Stimulated activated CD4-positive, alpha-beta T cell treated with anti-CD3 and anti-CD28 coated beads, TNF-alpha, amount 100 ng/mL, for 4 hours (primary cell): ENCODE measurements around the gene CDKAL1.

Experiments
- DNase-seq, 3 experiments: peaks; one replicate each; pipeline ENCODE4 v3.0.0-alpha.2; 2020; ENCODE audit warnings: low read depth in 3 of 3

Gene CDKAL1

DNA sequence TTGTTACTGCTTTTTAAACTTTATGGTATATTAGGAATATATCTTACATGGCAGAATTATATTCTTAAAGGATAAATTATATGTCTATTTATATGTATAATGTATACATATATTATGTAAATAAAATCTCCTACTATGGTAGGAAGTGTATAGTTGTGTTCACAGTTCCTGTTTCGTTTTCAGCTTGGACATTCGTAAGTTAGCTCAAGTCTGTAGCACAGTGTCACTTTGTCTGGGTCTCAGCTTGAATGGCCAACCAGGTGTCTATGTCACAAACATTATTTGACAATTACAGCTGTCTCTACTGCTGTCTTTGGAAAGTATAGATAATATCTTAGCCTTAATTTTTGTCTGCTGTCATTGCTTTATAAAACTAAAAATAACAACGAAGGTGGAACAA, 303.9 kb downstream of the CDKAL1 start:
- DNase-seq, result no peak

DNA sequence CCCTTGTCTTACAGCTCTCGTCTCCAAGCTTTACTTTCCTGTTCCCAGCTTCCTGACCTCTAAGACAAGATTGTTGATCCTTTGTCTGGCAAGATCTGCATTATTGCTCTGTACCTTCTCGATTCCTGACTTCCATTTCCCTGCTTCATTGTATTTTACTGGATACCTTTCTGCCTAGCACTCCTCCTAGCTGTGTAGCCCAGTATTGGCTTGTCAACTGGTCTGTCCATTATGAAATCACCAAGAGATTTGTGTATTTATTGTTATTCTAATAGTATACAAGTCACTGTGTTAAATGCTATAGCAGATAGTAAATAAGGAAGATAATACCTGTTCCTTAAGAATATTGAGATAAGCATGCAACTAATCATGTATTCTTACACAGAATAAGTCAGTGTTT, 305.4 kb downstream of the CDKAL1 start:
- no peak for DNase-seq

DNA sequence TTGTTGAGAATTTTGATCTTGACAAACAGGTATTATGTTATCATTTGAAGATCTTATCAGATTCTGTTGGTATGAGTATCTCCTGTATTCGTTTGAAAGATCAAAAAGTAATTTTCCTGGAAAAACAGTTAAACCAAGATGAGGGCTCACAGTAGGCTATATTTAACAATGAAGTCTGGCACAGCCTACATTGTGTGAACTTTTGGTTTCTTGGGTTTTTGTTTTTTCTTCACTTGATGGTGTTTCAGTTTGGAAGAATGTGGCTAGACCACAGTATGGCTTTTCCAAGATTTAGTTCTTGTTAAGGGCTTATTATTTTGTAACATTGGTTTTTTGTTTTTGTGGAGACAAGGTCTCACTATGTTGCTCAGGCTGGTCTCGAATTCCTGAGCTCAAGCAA, 306.4 kb downstream of the CDKAL1 start:
- DNase-seq, result no peak

DNA sequence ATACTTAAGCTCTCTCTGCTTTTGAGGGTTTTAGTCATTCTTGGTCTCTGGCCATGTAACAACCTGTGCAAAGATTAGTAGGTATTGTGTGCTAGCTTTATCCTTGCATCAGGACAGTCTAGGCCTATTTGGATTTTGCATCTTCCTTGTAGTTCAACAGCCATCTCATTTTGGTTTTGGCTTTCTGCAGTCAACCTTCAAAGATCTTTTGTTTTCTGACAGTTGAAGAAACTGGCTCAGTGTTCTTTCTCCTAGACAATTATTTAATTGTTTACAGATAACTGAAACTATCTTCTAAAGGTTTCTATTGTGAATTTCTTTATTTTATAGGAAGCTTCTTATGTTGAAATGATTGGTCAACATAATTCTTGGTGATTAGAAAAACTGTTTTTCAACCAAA, 307.5 kb downstream of the CDKAL1 start:
- no peak for DNase-seq

DNA sequence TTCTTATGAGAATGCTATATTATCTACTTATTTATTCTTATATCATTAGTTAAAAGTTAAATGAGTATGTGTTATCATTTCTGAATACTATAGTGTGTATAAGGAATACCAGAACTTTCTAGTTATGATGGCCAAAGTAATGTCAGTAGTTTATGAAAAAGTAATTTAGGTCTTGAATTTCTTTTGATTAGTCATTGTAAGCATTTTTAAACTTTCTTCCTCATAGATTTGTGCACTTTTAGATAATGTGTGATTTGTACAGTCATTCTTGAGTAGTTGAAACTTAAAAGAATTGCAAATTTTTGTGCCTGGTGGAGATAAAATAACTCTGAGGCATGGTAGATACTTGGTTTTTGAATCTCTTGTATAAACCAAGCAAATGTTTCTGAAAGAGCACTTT, 311.3 kb downstream of the CDKAL1 start:
- DNase-seq, result no peak

DNA sequence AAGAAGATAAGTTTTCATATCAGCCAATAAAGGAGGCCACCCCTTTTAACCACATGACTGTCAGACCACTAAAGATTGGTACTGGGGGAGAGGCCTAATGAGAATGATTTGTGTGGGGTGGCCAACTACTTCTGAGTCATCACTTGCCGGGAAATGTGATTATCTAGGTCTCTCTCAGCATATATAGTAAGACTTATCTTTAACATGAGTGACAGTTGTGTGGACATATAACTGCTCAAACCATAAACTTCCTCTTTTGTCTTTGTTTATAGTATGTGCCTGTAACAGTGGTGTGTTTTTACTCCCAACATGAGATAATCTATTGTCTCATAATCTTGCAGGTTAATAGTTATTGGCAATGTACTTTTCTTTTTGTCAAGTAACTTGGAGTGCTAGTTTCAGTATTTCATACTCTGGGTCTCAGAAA, 312.4 kb downstream of the CDKAL1 start:
- no peak for DNase-seq

DNA sequence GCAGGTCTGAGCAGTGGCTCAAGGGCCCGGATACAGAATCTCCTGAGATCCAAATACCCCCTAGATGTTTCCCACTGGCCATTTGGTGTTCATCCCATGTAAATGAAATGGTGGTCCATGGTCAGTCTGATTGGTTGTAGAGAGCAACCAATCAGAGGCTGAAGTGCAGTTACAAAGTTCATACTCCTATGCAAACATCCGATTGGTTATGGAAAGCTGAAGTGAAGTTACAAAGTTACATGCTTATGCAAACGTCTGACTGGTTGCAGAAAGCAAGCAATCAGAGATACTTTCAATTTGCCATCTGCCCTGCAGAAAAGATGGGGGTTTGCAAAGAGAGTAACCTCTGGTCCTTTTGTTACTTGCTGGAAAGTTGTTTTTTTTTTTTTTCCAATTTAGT, 313.6 kb downstream of the CDKAL1 start:
- DNase-seq, result no peak

DNA sequence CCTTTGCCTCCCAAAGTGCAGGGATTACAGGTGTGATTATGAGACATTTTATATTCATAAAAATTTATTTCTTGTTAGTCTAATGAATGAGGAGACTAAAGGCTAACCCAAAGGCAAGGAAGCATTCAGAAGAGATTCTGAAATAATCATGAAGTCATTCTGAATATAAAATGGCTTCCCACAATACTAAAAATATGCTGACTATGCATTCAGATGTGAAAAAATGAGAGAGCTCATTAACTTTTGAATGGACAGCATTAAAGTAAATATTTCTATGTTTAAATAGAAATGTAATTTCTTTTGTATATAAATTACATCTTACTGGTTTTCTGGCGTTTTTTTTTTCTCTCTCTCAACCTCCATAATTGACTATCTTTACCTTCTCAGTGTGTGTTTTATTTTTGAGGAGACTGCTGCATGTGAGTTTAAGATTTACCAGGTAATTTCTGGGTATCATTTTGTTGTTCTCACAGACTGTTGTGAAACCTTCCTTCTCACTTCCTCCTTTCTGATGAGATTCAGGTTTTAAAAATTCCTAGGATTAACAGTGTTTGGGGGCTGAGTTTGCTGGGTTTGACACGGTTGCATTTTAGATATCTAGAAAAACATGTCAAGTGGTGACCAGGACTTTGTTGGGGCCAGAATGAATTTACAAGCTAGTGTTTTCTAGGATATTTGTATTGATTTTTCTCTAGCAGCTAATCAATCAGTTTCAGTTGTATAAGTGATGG, 316.6 kb downstream of the CDKAL1 start:
- no peak for DNase-seq

DNA sequence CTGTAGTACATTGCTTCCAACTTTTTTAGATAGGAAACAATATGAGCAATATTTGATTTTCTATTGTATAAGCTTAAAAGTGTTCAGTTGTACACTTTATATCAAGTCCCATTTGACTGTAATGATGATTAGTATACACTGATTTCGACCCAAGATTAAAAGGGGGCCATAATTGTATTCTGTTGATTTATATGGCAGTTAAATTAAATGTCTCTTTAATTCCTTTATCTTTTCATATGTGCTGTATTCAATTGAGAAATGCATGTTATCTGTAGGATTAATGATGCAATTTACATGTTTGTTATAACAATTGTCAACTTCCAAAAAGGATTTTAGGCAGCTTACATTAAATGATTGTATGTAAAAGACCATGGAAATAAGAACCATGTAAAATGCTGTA, 317.5 kb downstream of the CDKAL1 start:
- DNase-seq, result no peak

DNA sequence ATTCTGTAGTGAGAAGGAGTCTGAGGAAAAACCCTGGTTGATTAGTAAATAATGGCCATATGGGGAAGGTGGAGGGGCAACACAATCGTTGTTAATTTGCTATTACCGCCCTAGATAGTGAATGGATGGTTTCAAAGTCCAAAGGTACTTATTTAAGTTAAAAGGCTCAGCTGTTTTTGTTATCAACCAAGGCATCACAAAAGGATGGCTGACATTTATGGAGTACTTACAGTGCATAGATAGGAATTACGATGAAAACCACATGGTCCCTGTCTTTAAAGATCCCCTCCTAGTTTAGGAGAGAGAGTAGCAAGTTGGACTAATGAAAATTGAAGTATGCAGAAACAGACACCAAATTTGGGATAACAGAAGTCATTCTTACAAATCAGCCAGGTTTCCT, 319.6 kb downstream of the CDKAL1 start:
- no peak for DNase-seq

DNA sequence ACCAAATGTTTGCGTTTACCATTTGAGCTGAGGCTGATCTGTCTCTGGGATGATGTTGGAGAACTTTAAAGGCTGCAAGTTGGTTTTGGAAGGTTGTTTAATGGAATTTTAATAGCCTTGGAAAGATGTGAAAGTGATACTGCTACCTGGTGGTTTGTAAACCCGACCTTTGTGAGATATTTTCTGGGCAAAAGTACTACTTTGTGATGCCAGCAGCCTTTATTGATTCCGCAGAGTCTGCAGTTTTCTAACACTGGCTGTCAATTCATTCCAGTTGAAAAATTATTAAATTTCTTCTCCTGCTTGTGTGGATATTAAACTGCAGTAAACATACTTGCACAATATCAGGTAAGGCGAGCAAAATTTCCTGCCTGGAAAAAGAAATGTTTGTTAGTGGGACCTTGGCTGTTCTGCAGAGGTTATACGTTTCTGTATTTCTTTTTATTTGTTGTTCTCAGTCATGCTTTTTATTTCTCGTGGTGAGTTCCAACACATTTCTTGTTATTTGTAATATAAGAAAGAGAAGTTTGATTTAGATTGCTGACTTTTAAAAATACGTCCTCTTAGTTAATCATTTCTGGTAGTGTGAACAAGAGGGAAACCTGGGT, 322.5 kb downstream of the CDKAL1 start:
- no peak for DNase-seq

DNA sequence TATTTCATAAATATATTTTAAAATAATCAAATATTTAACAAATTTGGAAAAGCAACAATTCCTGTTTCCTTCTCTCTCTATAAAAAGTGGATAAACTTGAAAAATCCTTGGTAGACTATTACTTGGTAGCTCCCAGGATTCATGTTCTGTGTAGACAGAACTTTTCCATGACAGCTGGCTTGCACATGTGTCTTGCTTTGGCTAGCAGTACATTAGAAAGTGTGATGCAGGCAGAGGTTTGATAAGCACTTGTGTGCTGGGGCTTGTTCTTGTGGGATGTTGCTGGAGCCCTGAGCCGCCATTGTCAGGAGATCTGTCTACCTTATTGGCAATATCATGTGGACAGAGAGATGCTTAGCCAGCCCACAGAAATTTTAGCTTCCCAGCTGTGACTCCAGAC, 327.2 kb downstream of the CDKAL1 start:
- no peak for DNase-seq

DNA sequence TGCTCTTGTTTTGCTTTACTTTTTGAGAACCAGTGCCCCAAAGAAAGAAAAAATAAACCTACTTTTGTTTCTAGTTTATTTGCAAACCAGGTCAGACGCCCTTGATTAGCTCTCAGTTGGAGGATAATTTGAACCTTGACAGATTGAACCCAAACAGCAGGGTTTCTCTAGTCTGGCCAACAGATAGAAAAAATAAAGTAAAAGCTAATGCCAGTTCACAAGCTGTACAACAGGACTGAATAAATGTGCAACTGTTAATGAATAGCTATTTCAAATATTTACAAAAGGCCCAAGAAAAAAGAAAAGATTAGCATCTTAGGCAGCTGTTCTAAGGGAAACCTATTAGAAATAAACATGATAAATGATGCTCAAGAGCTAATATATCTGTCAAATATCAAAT, 331.8 kb downstream of the CDKAL1 start:
- no peak for DNase-seq

DNA sequence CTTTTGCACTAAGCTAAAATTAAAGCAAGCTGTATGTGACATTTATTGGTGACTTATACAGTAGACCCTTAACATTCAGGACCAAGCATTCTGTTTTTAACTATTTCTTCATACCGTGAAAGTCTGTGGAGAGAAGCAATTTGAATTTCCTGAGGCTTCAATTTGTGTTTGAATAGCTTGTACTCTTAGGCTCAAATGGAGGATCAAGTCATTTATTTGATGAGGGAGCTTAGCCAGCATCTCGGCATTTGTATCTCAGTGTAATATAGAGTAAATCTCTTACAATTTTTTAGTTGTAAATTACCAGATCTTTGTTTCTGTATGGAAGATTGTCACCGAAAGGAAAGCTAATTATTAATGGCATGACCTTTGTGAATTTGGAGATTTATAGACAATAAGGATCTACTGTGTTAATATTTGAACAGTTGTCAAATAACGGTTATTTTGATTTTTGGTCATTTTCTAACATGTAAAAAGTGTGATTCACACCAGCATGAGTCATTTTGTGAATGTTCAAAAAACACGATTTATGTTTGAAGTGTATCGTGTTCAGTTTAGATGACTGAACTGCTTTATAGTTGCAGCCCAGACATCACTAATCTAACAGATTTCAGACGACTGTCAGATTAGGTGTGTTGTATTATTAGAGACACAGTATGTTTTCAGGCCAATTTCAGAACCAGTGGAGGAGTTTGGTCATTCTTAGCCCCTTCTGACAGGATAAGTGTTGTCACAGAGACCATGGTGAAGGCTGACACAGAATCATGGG, 332.9 kb downstream of the CDKAL1 start:
- no peak for DNase-seq

DNA sequence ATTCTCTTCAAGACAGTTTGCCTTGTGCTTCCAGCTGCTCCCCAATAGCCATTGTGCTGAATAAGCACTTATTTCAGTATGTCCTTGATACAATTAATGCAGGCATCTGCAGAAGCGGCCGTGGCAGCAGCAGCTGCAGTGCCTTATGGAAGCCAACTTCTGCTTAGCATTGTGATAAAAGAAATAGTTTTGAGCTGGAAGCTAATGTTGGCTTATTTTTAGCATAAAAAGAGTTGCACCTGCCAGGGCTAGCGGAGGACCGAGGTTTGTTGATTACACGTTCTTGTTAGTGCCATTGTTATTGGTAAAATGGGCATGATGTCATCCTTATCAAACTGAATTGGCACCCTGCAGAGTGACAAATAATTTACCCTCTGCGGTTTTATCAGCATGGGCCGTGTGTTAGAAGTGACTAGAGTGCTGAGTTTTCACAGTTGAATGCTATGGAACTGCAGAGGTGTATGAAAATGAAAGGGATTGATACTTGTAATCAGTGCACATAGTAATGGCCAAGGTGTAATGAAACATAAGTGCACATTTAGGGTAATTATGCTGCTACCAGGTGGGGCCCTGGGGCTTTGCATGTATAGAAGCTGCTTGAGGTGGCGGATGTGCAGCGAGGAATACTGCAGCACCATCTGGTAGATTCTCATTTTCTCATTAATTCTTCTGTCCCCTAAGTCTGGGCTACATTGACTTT, 334.3 kb downstream of the CDKAL1 start:
- DNase-seq, result no peak

DNA sequence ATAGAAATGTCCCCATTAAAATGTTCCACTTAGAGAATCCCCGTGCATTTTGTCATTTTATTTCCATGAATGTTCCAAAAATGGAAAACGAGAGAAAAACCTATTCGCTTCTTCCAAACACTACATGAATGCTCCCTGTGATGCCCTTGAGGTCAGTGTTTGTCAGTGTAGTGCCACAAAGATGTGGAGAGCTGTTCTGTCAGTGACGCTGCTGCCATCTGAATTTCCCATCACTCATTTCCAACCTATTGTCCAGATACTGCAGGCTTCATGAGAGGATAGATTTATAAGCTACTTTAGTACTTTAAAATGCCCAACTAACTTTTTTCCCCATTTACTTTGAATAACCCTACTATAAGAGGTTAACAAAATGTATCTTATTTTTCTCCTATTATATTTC, 335.8 kb downstream of the CDKAL1 start:
- DNase-seq, result no peak

DNA sequence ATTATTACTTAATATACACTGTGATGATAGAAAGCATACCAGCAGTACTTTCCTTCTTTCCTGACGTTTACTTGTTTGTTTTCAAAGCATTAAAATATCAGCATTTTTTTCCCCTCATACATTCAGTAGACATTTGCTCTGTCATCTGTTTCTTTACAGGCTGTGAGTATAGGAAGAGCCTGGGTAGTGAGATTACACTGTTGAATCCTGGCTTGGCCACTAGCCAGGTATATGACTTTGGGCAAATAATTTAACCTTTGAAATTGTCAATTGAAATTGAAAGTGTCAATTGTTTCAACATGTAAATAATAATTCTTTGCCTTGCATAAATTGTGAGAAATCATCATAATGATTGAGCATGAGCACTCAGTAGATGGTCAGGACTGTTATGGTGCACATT, 336.2 kb downstream of the CDKAL1 start:
- DNase-seq, result no peak

DNA sequence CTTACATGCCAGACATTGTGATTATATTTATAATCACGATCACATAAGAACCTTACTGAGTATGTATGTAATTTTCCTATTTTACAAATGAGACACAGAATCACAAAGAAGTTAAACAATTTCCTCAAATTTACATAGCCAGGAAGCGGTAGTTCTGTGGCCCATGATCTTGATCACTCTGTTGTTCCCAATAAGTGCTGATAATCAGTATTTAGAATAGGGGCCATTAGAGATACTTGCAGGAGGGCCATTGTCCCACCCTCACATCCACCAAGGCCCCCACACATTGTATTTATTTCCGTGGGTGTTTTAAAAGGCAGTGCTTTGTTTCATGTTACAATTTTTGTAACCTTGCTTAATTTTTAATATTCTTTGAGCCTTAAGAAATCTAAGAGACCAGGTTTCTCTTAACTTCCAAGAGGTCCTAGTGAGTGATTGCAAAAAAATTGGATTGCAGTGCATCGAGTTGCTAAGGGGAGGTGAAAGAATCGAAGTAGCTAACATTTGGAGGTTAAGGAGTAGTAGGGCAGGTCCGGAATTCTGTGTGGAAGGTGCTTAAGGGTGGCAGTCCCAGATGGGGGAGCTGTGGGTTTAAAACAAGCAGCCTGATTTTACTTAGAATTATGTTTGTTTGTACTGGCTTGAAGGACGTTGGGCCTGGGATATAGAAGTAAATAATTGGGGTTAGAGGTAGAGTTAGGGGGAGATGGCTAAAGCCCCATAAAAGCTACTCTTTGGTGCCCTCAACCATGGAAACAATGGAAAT, 339.4 kb downstream of the CDKAL1 start:
- DNase-seq, result no peak

DNA sequence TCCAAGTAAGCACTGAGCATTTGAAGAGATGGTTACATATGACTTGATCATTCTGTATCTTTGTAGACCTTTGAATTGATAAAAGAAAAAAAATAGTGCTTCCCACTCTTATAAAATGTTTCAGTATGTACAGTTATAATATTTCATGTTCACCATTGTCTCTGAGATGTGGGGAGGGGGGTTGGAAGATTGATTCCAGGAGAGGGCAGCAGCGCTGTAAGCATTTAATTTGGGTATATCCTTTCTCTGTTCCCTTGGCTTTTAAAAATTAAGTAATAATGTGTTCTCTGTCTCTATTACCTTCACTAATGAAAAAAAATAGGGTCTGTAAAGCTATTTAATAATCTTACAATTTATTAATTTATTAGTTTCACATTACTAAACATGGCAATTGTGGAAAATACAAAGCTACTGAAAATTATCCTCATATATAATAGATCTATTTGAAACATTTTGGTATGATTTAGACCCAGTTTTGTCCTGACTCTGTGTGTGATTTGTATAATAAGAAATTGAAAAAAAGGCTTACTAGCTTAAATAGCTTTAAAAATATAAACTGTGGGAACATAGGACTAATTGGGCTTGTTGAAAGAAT, 341.2 kb downstream of the CDKAL1 start:
- no peak for DNase-seq

DNA sequence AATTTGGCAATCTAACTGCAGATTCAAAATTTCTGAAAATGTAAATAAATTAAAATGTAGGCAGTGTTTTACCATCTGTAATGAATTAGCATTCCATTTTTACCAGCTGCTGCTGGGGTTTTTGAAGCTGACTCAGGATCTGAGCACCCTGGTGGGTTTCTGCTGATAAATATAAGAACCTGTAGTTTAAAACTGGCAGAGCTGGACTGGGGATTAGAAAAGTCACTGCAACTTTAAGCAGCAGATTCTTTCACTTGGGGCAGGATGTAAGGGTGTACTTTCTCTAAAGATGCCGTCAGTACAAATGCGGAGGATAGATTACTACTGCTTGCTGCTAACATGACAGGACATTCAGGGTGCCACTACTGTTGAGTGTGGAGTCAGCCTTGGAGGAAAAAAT, 341.8 kb downstream of the CDKAL1 start:
- DNase-seq, result no peak

DNA sequence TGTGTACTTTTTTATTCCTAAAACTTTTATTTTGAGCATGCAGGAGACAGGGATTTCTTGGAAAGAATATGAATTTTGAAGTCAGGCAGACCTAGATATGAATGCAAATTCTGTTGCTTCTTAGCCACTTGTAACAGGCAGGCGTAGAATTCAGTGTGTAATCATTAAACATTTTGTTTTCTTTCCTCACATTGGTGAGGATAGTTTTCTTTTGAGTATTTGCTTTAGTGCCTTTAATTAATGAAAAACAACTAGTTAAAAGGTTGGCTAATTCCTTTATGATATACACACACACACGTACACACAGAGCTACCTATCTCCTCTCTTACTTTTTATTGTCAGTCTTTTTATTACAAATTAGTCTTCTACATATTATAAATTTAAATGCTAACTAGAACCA, 342.3 kb downstream of the CDKAL1 start:
- DNase-seq, result no peak
